ENCODE data around the gene E2F4. TPM values are rescaled to one million over a fixed set of nuclear protein-coding genes. Genes with fewer than 3 reads are reported as not detected.

E2F4 gene
- 66.5 TPM for total RNA-seq
- long read RNA-seq, transcript E2F4-208 (8 exons, 2,615 nt) = minor isoform, 7 of 181 reads
- long read RNA-seq, transcript E2F4-201 (10 exons, 2,096 nt) = major isoform, 125 of 181 reads
- long read RNA-seq, partial matches to known transcripts = 9 of 181 reads
- long read RNA-seq, other reads (novel, unspliced or antisense) = 39 of 181 reads

DNA sequence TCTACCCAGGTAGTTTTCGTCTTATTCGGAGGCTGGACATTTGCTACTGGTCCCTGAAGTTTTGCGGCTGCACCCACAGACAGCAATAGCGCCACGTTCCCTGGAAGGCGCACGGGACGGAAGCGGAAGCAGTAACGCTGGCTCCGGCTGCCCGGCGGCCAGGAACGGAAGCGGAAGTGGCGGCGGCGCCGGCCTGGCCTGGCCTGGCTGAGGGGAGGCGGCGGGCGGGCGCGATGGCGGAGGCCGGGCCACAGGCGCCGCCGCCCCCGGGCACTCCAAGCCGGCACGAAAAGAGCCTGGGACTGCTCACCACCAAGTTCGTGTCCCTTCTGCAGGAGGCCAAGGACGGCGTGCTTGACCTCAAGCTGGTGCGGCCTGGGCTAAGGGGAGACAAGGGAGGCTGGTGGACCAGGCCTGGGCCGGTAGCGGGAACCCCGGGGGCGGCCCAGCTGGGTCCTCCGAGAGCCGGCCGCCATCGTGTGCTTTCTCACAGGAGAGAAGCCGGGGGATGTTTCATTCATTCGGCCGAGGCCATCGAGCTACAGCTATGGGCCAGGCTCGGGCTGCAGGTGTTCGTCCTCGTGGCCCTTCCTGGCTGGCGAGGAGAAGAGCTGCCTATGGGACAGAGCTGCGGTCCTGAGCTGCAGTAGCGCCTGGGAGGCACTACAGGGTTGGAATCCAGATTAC lies at the start of gene E2F4:
Gene E2F4, plus strand, starts transcription at position 161 of the 687 bp plus-strand sequence. Its CDS starts 73 bp downstream, at position 234.
- Histone ChIP-seq H3K27ac (peak within 1 kb of the TSS; percentile 86), H3K4me1 (peaks cover 34% of the 10 kb centered on the region), H3K27me3 (ENCODE audit: low read depth) (no peaks in the 10 kb centered on the region), H3K9me3 (no peaks in the 10 kb centered on the region), H3K36me3 (peaks cover 40% of the 10 kb centered on the region), H3K4me3 (peak within 1 kb of the TSS; percentile 100)
- DNase-seq (peak; percentile 96), ATAC-seq (peak; percentile 96 to 97)
- TF ChIP-seq, protein P1, sequence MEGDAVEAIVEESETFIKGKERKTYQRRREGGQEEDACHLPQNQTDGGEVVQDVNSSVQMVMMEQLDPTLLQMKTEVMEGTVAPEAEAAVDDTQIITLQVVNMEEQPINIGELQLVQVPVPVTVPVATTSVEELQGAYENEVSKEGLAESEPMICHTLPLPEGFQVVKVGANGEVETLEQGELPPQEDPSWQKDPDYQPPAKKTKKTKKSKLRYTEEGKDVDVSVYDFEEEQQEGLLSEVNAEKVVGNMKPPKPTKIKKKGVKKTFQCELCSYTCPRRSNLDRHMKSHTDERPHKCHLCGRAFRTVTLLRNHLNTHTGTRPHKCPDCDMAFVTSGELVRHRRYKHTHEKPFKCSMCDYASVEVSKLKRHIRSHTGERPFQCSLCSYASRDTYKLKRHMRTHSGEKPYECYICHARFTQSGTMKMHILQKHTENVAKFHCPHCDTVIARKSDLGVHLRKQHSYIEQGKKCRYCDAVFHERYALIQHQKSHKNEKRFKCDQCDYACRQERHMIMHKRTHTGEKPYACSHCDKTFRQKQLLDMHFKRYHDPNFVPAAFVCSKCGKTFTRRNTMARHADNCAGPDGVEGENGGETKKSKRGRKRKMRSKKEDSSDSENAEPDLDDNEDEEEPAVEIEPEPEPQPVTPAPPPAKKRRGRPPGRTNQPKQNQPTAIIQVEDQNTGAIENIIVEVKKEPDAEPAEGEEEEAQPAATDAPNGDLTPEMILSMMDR (IDR thresholded peaks at IDR 0.05) = peak; percentile 16
- intact Hi-C loops (cut with DNase I) = no loop called here

DNA sequence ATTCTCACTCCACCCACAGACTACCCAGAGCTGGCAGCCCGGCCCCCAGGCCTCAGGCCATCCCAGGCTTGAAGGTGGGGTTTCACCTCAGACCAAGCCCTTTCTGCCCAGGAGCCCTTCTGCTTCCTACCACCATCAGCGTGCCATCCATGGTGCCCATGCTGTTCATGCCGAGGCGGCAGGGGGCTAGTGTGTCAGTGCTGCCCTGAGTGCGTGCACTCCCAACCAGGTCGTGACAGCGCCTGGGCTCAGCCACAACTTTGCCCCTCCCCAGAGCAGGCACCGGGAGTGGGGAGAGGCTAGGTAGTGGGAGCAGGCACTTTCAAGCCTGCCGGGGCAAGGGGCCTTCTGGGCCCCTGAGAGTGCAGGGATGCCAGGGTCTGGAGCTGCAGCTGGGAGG lies 49.6 kb upstream of the E2F4 start:
- Histone ChIP-seq H3K4me3 (no peak overlapping the region), H3K36me3 (peaks cover 99% of the 10 kb centered on the region), H3K27me3 (ENCODE audit: low read depth) (no peaks in the 10 kb centered on the region), H3K9me3 (no peaks in the 10 kb centered on the region), H3K27ac (no peak overlapping the region), H3K4me1 (no peaks in the 10 kb centered on the region)
- no peak for ATAC-seq
- TF ChIP-seq, protein P1 (IDR thresholded peaks at IDR 0.05) = no peak
- intact Hi-C loops (cut with DNase I) = no loop called here
- DNase-seq = no peak

DNA sequence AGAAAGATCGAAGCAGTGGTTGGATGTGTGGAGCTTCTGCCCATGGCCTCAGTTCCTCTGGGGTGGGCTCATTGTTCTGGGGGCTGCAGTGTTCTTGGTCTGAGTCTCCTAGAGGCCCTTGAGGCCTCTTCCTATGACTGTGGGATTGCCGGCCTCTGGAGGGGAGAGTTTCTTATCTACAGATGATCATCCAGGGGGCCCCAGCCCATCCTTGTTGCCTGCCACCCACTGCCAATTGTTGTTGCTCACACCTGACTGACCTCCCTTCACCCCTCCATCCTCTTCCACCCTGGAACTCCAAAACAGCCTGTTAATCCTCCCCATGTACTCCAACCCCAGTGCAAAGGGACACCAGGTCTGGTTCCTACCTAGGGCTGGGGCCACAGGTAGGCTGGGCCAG lies 47.0 kb upstream of the E2F4 start:
- TF ChIP-seq, protein P1 (IDR thresholded peaks at IDR 0.05) = no peak
- DNase-seq (no peak), ATAC-seq (no peak)
- Histone ChIP-seq H3K4me1 (peaks cover 6% of the 10 kb centered on the region), H3K4me3 (no peak overlapping the region), H3K9me3 (no peaks in the 10 kb centered on the region), H3K36me3 (peaks cover 93% of the 10 kb centered on the region), H3K27me3 (ENCODE audit: low read depth) (peaks cover 2% of the 10 kb centered on the region), H3K27ac (no peak overlapping the region)
- intact Hi-C loops (cut with DNase I) = no loop called here

DNA sequence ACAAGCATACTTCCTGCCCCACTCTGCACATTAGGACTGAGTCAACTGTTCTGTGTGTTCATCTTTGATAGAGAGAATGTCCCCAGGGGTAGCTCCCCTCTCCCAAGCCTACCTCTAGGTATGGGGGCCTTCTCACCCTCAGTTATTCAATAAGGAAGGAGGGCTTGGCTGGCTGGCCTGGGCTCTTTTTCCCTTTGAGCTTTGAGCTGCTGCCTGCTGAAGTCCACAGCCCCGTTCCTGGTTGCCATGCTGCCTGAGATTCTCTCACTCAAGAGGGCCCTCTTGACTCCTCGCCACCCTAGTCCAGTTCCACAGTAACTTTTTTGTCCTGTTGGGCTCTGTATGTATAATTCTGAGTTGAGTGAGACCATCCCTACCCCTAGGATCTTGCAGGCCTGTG lies 46.2 kb upstream of the E2F4 start:
- TF ChIP-seq, protein P1 (IDR thresholded peaks at IDR 0.05) = no peak
- intact Hi-C loops (cut with DNase I) = no loop called here
- H3K4me3 ChIP-seq = no peak overlapping the region
- H3K36me3 ChIP-seq = peaks cover 85% of the 10 kb centered on the region
- H3K4me1 ChIP-seq = peaks cover 14% of the 10 kb centered on the region
- DNase-seq (no peak), ATAC-seq (no peak)
- no peak overlapping the region for H3K27ac ChIP-seq
- no peaks in the 10 kb centered on the region for H3K9me3 ChIP-seq
- H3K27me3 ChIP-seq (ENCODE audit: low read depth) = peaks cover 10% of the 10 kb centered on the region

- Histone ChIP-seq H3K27ac (no peak overlapping the region), H3K9me3 (no peaks in the 10 kb centered on the region), H3K4me3 (no peak overlapping the region), H3K36me3 (peaks cover 75% of the 10 kb centered on the region), H3K4me1 (peaks cover 21% of the 10 kb centered on the region), H3K27me3 (ENCODE audit: low read depth) (peaks cover 12% of the 10 kb centered on the region)
- intact Hi-C loops (cut with DNase I) = no loop called here
- TF ChIP-seq, protein P1 (IDR thresholded peaks at IDR 0.05) = no peak
- ATAC-seq (no peak), DNase-seq (no peak)
Measured at GRCh38 chr16:67146523-67147357, 45.2 kb upstream of the E2F4 start.
